Panc1 (cell line): ENCODE measurements around the gene ZNF580. TPM values are rescaled to one million over a fixed set of nuclear protein-coding genes. Genes with fewer than 3 reads are reported as not detected.
A peak's percentile ranks its signal among the peaks of the same experiment; 100 is the strongest.

Source experiments
- ATAC-seq: fragments of 200-7000 bp; cut with Tn5 transposase; 2 replicates; pipeline ENCODE4 v1.9.1; 2020; ENCODE audit warnings: mild to moderate bottlenecking, moderate library complexity
- BruUV-seq: library from RNA; stranded (reverse); fragments of 400-500 nt; replicated peaks from 2 replicates; lab custom pipeline; 2021; lab: Mats Ljungman, UMichigan
- CTCF ChIA-PET: fragments of 300-600 bp; sonication (Branson Sonifier 250); formaldehyde crosslinking; loops from one replicate; lab custom pipeline; 2022; ENCODE audit warnings: antibody characterized with exemption; lab: Charles Lee
- POLR2A ChIA-PET: fragments of 300-600 bp; sonication (Branson Sonifier 250); formaldehyde crosslinking; loops from one replicate; lab custom pipeline; 2022; ENCODE audit warnings: antibody characterized with exemption; lab: Charles Lee
- DNase-seq: peaks from one replicate; pipeline ENCODE4 v3.0.0-alpha.2; 2010; ENCODE audit warnings: low read depth, low spot score
- H3K27ac ChIP-seq: 2 replicates; pipeline ENCODE4 v1.5.1; 2011; ENCODE audit warnings: mild to moderate bottlenecking, low read length, inconsistent platforms
- H3K27me3 ChIP-seq: fragments of 200-500 bp; sonication (Bioruptor generic); 2 replicates; pipeline ENCODE4 v1.6.0; 2014; ENCODE audit warnings: low read length, inconsistent platforms; ENCODE audit not compliant: control insufficient read depth, insufficient read depth
- H3K36me3 ChIP-seq: fragments of 200-500 bp; sonication (Bioruptor generic); 2 replicates; pipeline ENCODE4 v1.5.1; 2014; ENCODE audit warnings: inconsistent platforms, mild to moderate bottlenecking, low read length, moderate library complexity; ENCODE audit not compliant: control insufficient read depth, insufficient read depth
- H3K4me1 ChIP-seq: 2 replicates; pipeline ENCODE4 v1.5.1; 2011; ENCODE audit warnings: inconsistent platforms, mild to moderate bottlenecking, low read length, moderate library complexity; ENCODE audit not compliant: control insufficient read depth, insufficient read depth
- H3K4me3 ChIP-seq, 2 experiments: 2 replicates each; pipeline ENCODE4 v1.5.1; 2011 to 2012; ENCODE audit warnings: low read depth in 2 of 2, low read length in 2 of 2, mild to moderate bottlenecking in 2 of 2, inconsistent platforms in 1 of 2, moderate library complexity in 1 of 2
- H3K9me3 ChIP-seq: fragments of 200-500 bp; sonication (Bioruptor generic); 2 replicates; pipeline ENCODE4 v1.5.1; 2014; ENCODE audit warnings: low read depth, mild to moderate bottlenecking, inconsistent platforms, low read length, moderate library complexity; ENCODE audit not compliant: control insufficient read depth, insufficient read depth
- CTCF ChIP-seq: fragments of 450-650 bp; IDR thresholded peaks from 2 replicates; pipeline ENCODE4 v1.5.1; 2017; ENCODE audit warnings: mild to moderate bottlenecking
- POLR2AphosphoS5 ChIP-seq: IDR thresholded peaks from 2 replicates; pipeline ENCODE4 v1.6.1; 2012; ENCODE audit warnings: mild to moderate bottlenecking, low read depth, low read length, moderate library complexity
- REST ChIP-seq, 2 experiments: IDR thresholded peaks; 2 replicates each; pipeline ENCODE4 v1.6.1; 2011 to 2012; ENCODE audit warnings: low read depth in 2 of 2, control low read depth in 1 of 2, low read length in 1 of 2, mild to moderate bottlenecking in 1 of 2, moderate library complexity in 1 of 2; ENCODE audit not compliant: insufficient read depth in 1 of 2
- SIN3A ChIP-seq: IDR thresholded peaks from 2 replicates; pipeline ENCODE4 v1.6.1; 2012; ENCODE audit warnings: low read depth, mild to moderate bottlenecking, low read length, moderate library complexity, borderline replicate concordance; ENCODE audit not compliant: insufficient read depth
- TCF7L2 ChIP-seq: IDR thresholded peaks from 2 replicates; pipeline ENCODE4 v1.6.1; 2011; ENCODE audit warnings: mild to moderate bottlenecking, low read depth, low read length, inconsistent platforms
- in situ Hi-C: cut with HindIII; loops from 2 replicates; pipeline ENCODE4 v1.10.0; 2016; ENCODE audit warnings: low sequenced_read_pairs, low pct_unique_long_range_greater_than_20kb
- intact Hi-C: fragments of 100-400 bp; cut with micrococcal nuclease; formaldehyde crosslinking; loops from one replicate; pipeline ENCODE4 v1.10.0; 2022; ENCODE audit not compliant: unreplicated experiment
- total RNA-seq: library from RNA; stranded (reverse); gene quantifications from one replicate; pipeline ENCODE4 v1.2.1, GENCODE V29; 2021; ENCODE audit not compliant: unreplicated experiment

ZNF580 gene
- total RNA-seq, 1 experiment from 2014 or later: 58.0 TPM

DNA sequence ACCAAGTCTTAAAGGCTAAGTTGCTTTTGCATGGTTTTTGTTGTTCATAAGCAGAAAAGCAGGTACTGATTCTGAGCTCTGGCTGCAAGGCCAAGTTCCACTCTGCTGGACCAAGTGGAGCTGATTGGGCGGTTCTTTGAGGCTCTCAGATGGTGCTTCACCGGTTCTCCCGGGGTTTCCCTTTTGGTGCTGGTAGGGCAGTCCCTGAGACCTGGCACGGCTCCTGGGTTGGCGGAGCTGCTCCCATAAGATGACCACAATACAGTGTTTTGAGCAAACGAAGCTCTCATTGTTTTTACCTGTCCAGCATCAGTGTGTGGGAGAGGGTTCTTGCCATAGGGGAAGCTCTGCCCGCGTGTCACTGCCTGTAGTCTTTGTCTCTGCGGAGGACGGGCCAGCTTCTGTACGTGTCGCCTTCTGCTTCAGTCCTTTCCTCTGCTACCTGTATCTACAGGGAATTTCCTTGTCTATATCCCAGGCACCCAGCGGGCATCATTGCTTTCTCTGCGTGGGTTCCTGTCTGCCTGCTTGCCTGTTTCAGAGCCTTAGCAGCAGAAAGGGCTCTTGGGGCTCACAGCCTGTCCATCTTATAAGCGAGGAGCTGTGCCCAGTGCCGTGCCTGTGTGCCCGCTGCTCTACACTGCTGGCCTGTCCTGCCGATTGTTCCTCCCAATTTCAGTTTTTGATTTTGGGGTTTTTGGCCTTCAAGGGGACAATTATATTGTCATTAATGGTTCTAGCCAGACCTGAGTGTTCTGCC lies 16.4 kb downstream of the ZNF580 start:
- DNase-seq (no peak), ATAC-seq (no peak)
- in situ Hi-C loops (no loop called here), intact Hi-C loops (no loop called here)
- H3K4me3 ChIP-seq: peak overlapping the region; percentile 72 to 85
- H3K36me3 ChIP-seq: peaks cover 28% of the 10 kb centered on the region
- peak overlapping the region; percentile 99 for H3K27ac ChIP-seq
- BruUV-seq: no TSS peak
- H3K27me3 ChIP-seq: no peaks in the 10 kb centered on the region
- no peaks in the 10 kb centered on the region for H3K9me3 ChIP-seq
- no peak for TF ChIP-seq TCF7L2
- peak; percentile 43; the same call in 1 of the 2 replicates for TF ChIP-seq POLR2AphosphoS5
- 0 out of 2 replicates have a peak, but pooled peaks have one; percentile 26 for TF ChIP-seq SIN3A
- TF ChIP-seq CTCF: no peak
- TF ChIP-seq REST (IDR thresholded peaks at IDR 0.05; ENCODE audit: insufficient read depth in 1 of 2, low read depth in 2 of 2, low read length in 1 of 2): no peak
- ChIA-PET CTCF (interaction anchor here (0.6 to 1.1 kb wide), 4 partner anchors 10 to 15 kb away, joined by 4 to 10 read pairs (median 6); no protein-coding TSS in a partner anchor), POLR2A (interaction anchor here (0.7 to 0.8 kb wide), 2 partner anchors 10 to 13 kb away, joined by 3 to 4 read pairs; no protein-coding TSS in a partner anchor)
- H3K4me1 ChIP-seq: peaks cover 36% of the 10 kb centered on the region

- ATAC-seq (no peak), DNase-seq (no peak)
- BruUV-seq: no TSS peak
- TF ChIP-seq REST (IDR thresholded peaks at IDR 0.05; ENCODE audit: insufficient read depth in 1 of 2, low read depth in 2 of 2, low read length in 1 of 2) (no peak), SIN3A (no peak), TCF7L2 (no peak), CTCF (no peak), POLR2AphosphoS5 (no peak)
- Histone ChIP-seq H3K36me3 (peaks cover 41% of the 10 kb centered on the region), H3K4me1 (peaks cover 36% of the 10 kb centered on the region), H3K27me3 (no peaks in the 10 kb centered on the region), H3K9me3 (no peaks in the 10 kb centered on the region), H3K27ac (peak overlapping the region; percentile 99), H3K4me3 (peak overlapping the region in 1 of 2 experiments; percentile 72; a peak in 2 of 4 replicates)
- CTCF ChIA-PET: no interaction called here
- intact Hi-C loops (no loop called here), in situ Hi-C loops (no loop called here)
- POLR2A ChIA-PET: no interaction called here
Measured at GRCh38 chr19:55658846-55659459, 18.2 kb downstream of the ZNF580 start.
